ENCODE data around the gene CLSTN3.
"Not testable (repeated sequence)": the region's sequence is repeated elsewhere in the genome, so short reads cannot be mapped to it uniquely, and the experiment has no call there.

CLSTN3 gene

DNA sequence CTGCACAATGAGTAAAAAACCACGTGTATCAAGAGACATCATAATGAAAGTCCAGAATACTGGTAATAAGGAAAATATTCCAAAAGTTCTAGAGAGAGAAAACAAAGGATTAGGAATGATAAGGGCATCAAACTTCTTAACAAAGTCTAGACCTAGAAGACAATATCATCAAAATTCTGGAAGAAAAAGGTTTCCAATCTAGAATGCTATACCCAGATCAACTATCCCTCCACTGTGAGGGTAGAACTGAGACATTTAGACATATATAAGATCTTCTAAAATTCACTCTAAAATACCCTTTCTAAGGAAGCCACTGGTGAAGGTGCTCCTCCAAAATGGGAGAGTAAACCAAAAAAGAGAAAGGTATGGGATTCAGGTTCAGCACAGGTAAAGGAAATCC is 24.1 kb upstream of the CLSTN3 start:
- no peak for DNase-seq (ENCODE audit: extremely low read depth, low read depth)
- TF ChIP-seq, protein P1, sequence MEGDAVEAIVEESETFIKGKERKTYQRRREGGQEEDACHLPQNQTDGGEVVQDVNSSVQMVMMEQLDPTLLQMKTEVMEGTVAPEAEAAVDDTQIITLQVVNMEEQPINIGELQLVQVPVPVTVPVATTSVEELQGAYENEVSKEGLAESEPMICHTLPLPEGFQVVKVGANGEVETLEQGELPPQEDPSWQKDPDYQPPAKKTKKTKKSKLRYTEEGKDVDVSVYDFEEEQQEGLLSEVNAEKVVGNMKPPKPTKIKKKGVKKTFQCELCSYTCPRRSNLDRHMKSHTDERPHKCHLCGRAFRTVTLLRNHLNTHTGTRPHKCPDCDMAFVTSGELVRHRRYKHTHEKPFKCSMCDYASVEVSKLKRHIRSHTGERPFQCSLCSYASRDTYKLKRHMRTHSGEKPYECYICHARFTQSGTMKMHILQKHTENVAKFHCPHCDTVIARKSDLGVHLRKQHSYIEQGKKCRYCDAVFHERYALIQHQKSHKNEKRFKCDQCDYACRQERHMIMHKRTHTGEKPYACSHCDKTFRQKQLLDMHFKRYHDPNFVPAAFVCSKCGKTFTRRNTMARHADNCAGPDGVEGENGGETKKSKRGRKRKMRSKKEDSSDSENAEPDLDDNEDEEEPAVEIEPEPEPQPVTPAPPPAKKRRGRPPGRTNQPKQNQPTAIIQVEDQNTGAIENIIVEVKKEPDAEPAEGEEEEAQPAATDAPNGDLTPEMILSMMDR (IDR thresholded peaks at IDR 0.05; ENCODE audit: low read depth, low read length): no peak

DNA sequence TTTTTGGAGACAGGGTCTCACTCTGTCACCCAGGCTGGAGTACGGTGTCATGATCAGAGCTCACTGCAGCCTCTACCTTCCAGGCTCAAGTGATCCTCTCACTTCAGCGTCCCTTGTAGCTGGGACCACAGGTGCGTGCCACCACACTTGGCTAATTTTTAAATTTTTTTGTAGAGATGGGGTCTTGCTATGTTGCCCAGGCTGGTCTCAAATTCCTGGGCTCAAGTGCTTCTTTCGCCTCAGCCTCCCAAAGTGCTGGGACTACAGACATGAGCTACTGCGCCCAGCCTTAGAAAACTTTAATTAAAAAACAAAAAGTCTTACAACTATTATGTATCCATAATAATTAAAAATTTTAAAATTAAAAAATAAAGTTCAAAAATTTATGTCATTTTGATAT is 23.0 kb upstream of the CLSTN3 start:
- not testable (repeated sequence) for DNase-seq (ENCODE audit: extremely low read depth, low read depth)

DNA sequence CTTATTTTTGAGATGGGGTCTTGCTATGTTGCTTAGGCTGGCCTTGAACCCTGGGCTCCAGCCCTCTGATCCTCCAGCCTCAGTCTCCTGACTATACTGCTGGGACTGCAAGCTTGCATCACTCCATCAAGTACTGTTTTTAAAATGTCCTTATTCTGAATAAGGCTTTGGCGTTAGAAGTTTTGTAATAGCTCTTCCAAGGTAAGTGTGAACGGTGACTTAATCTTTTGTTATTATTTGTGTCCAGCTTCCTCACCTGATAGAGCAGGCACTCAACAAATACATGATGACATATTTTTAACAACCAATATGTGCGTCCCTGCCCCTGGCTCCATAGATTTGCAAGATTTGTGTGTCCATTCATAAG is 22.6 kb upstream of the CLSTN3 start:
- DNase-seq (ENCODE audit: extremely low read depth, low read depth): no peak
- TF ChIP-seq, protein P1 (IDR thresholded peaks at IDR 0.05; ENCODE audit: low read depth, low read length): no peak

DNA sequence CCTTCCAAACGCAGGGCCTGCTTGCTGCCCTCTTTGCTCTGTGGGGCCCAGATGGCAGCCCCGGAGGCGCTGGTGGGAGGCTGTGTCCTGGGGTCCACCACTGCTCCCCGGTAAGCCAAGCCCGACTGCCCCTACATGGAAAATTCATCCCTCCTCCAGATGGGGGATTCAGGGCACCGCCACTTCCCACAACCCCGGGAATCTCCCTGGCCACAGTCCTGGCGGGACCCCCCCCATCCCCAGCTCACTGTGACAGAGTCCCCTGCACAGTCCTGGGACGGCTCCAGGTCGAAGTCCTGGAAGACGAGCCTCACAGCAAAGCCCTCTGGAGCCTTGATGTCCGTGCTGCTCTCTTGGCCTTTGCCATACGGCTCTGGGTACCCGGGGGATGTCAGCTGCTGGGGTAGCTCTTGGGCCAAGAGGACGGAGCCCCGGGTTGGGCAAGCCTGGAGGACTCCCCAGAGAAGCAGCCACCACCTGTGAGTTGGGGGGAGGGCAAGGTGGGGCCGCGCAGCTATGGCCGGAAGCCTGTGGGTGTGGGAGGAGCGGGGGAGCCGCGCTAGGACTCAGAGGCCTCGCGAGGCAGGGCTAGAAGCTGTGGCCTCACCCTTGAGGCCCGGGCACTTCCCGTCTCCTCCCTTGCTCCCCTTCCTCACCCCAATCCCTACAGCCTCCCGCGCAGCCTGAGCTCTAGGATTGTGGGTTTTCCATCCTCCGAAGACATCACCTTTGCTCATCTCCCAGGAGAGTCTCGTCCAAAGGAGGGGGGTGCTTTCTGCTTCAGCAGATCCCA is 22.0 kb upstream of the CLSTN3 start:
- DNase-seq (ENCODE audit: extremely low read depth, low read depth): peak; percentile 55
- TF ChIP-seq, protein P1 (IDR thresholded peaks at IDR 0.05; ENCODE audit: low read depth, low read length): no peak

DNA sequence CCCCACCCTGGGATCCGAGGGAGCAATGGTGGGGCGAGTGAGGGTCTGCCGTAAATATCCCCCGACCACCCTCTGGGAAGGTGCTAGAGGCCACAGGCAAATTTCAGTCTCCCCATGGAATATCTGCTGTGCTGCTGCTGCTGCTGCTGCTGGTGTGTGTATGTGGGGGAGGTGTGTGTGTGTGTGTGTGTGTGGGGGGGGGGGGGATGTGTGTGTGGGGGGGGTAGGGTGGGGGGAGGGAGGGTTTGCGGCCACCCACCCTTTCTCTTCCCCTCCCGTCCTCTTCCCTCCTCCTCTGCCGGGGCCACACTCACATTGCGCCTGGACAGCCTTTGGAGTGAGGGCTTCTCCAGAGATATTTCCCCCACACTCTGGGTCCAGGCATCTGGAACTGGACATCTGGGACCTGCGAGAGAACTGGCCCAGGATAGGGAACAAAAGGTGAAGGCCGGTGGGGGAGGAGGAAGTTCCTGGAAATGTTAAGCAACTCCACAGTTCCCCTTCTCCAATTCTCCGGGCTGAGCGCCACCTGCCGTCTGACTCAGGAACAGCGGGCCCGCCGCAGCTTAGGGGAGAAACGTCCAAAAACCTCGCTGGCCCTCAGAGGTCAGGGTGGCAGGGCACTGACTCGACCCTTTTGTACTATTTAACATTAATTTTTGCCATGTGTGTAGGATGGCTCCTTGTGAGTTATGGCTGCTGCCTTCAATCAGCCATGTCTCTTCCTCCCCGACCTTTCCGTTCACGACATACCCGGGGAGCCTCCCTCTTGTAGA is 21.2 kb upstream of the CLSTN3 start, which contains the start of gene C1RL:
C1RL (minus strand) TSS at position 419 of the 776 bp plus-strand sequence; CDS start at position 385, 34 bp downstream.
- TF ChIP-seq, protein P1 (IDR thresholded peaks at IDR 0.05; ENCODE audit: low read depth, low read length): peak; percentile 99
- peak; percentile 76 for DNase-seq (ENCODE audit: extremely low read depth, low read depth)

DNA sequence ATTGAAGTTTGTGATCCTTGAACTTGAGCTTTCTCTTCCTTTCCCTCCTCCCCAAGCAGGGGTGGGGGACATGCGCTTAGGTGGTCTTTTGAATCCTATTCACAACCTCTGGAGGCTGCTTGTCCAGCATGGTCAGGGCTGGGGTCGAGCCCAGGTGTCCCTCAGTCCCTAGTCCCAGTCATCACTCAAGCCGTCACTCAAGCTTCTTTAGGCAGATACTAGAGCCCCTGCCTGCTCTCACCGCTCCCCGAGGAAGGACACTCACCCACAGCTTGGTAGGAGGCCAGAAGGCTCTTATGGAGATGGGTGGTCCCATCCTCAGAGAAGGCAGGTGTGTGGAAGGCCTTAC is 20.6 kb upstream of the CLSTN3 start:
- TF ChIP-seq, protein P1 (IDR thresholded peaks at IDR 0.05; ENCODE audit: low read depth, low read length): no peak

DNA sequence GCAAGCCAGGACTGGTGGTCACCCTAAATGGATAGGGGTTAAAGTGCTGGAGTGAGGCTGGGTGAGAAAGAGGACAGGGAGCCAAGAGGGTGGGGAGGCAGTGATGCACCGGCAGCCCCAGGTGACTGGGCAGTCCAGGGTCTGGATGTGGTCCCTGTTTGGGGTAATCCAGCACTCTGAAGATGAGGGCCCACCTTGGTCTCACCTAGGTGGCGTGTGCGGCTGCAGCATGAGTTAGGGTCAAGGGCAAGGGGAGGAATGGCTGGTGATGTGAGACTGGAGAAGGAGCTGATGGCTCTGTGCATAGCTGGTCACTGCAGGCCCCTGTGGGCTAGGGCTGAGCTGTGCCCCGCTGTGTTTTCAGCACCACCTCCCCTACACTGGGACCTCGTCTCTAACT is 19.5 kb upstream of the CLSTN3 start:
- DNase-seq (ENCODE audit: extremely low read depth, low read depth): no peak

More for the DNA sequence above, 20.6 kb upstream of the CLSTN3 start:
- DNase-seq (ENCODE audit: extremely low read depth, low read depth): no peak

More for the DNA sequence above, 19.5 kb upstream of the CLSTN3 start:
- TF ChIP-seq, protein P1 (IDR thresholded peaks at IDR 0.05; ENCODE audit: low read depth, low read length): no peak

Data from AG09319 (cell line).